Ishikawa (cell line): ENCODE measurements around the gene NTNG2.

Source experiments
- CEBPB ChIP-seq: IDR thresholded peaks from 2 replicates; pipeline ENCODE4 v1.6.1; 2012
- CREB1 ChIP-seq: IDR thresholded peaks from 2 replicates; pipeline ENCODE4 v1.6.1; 2012; ENCODE audit warnings: low read depth
- EGR1 ChIP-seq: IDR thresholded peaks from 2 replicates; pipeline ENCODE4 v1.6.1; 2012
- EP300 ChIP-seq: IDR thresholded peaks from 2 replicates; pipeline ENCODE4 v1.6.1; 2012; ENCODE audit warnings: borderline replicate concordance
- FOXM1 ChIP-seq: IDR thresholded peaks from 2 replicates; pipeline ENCODE4 v1.6.1; 2012; ENCODE audit warnings: low read depth, borderline replicate concordance
- RAD21 ChIP-seq: IDR thresholded peaks from 2 replicates; pipeline ENCODE4 v1.6.1; 2012; ENCODE audit warnings: low read depth
- REST ChIP-seq: IDR thresholded peaks from 2 replicates; pipeline ENCODE4 v1.6.1; 2012; ENCODE audit warnings: low read depth, mild to moderate bottlenecking
- USF1 ChIP-seq: IDR thresholded peaks from 2 replicates; pipeline ENCODE4 v1.6.1; 2012
- YY1 ChIP-seq: IDR thresholded peaks from 2 replicates; pipeline ENCODE4 v1.6.1; 2012; ENCODE audit warnings: low read depth
- TF ChIP-seq, protein P1 (sequence below): IDR thresholded peaks from 2 replicates; pipeline ENCODE4 v1.6.1; 2012

- TF ChIP-seq FOXM1 (no peak), EGR1 (no peak), RAD21 (no peak), CREB1 (no peak), REST (no peak), EP300 (no peak), USF1 (no peak), YY1 (no peak), CEBPB (no peak)
- TF ChIP-seq, protein P1, sequence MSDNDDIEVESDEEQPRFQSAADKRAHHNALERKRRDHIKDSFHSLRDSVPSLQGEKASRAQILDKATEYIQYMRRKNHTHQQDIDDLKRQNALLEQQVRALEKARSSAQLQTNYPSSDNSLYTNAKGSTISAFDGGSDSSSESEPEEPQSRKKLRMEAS: no peak
Observed at GRCh38 chr9:132135456-132135855, 26.4 kb upstream of the NTNG2 start.
